GM18951 (cell line): Measurements from ENCODE around the gene VENTX.

Experiments used
- POLR2A ChIP-seq: IDR thresholded peaks from 4 replicates; pipeline ENCODE4 v1.6.1; 2011; ENCODE audit warnings: mild to moderate bottlenecking; ENCODE audit not compliant: insufficient read length, insufficient read depth; ENCODE audit errors: extremely low read depth
- in situ Hi-C: fragments of 300-500 bp; cut with MboI; formaldehyde crosslinking; loops from one replicate; pipeline ENCODE4 v1.12.0; 2022; ENCODE audit warnings: low sequenced_read_pairs, mixed read lengths, inconsistent platforms; ENCODE audit not compliant: unreplicated experiment

VENTX gene

DNA sequence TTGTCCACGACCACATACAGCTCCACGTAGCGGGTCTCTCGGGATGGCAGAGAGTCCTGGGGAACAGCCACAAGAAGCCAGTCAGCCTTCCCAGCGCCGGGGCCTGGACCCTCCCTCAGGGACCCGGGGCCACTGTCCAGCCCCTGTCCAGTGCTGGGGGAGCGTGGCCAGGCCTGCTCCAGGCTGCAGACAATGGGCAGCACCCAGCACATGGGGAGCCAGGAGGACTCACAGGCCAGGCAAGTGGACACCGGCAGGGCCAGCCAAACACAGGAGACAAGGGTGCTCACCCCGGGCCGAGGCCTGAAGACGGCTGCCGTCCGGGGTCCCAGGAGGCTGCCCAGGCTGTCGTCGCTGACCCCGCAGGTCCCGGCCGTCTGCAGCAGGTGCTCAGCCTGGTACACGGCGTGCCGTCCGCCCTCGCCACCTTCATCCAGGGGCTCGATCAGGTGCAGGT lies 35.3 kb downstream of the VENTX start:
- in situ Hi-C loops: no loop called here
- TF ChIP-seq POLR2A: no peak

DNA sequence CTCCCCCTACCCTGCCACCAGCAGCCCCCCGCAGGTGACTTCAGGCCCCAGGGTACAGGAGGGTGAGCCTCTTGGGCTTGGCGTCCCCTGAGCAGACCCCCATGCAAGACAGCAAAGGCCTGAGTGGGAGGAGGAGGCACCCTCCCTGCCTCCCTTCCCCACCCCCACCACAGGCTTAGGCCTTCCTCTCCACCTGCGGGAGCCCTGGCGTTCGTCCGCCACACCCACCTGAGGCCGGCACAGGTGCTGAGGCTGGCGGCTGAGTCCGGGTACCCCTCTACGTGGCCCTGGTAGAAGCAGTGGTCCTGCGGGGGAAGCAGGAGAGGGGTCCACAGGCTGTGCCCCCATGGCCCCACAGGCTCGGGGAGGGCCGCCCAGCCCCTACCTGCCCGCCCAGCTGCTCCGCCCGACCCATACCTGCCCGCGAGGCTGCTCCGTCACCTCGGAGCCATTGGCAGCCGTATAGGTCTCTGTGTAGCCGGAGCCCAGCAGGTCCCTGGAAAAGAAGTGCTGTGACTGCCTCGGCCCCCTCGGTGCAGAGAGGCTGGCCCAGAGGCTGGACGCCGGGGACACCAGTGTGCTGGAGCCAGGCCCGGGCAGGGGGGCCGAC lies 36.0 kb downstream of the VENTX start:
- no peak for TF ChIP-seq POLR2A
- in situ Hi-C loops: no loop called here

DNA sequence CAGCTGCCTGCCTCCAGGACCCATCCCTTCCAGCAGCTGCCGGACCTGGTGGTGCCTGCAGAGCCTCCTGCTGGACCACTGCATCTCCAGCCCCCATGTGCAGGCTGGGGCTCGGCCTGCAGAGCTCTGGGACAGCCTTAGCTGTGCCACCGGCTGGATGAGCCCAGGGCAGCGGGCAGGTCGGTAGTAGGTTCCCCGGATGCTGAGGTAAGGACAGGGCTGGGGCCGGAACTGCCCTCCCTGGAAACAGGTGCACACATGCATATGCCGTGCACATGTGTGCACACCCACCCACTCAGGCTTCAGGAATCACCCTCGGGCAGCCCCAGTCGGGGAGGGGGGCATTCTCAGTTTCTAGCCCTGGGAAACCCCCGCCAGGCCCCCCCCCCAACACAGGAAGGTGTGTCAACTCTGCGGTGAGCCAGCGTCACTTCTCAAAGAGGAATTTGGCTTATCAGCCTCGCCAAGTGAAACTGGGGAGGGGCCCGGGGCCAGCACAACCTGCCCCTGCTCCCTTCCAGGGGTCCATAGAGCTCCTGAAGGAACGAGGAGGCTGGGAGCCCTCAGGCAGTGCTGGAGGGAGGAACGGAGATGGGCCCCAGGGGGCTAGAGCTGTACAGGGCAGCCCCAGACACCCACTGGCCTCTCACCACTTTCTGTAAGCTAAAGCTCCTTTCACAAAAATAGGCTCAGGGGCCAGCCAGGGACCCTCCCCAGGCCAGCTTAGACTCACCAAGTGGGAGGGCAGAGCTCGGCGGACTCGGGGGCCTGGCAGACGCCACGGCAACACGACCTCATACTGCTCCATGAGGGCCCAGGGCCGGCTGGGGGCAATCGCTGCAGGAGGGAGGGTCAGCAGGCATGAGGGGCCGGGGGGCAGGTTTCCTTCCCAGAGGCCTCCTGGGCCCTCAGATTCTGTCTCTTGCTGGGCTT lies 37.4 kb downstream of the VENTX start:
- TF ChIP-seq POLR2A: peak; percentile 61
- in situ Hi-C loops: no loop called here

DNA sequence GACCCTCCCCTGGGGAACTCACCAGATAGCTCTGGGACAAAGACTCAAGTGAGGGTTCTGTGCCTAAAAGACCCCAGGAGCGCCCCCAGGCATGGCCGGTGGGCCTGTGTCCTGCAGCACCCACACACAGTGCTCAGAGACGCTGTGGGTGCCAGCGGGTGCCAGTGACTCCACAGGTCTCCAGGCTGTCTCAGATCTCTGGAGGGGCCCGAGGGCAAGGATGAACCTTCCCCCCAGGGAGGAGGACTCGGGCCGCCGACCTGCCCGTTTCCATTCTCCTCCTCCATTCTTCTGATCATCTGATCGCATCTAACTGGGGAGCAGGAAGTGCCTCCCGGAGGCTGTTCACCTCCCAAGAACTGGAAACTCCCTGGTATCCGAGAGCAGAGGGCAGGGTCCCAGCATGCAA lies 38.0 kb downstream of the VENTX start:
- in situ Hi-C loops: no loop called here
- TF ChIP-seq POLR2A: peak; percentile 46

DNA sequence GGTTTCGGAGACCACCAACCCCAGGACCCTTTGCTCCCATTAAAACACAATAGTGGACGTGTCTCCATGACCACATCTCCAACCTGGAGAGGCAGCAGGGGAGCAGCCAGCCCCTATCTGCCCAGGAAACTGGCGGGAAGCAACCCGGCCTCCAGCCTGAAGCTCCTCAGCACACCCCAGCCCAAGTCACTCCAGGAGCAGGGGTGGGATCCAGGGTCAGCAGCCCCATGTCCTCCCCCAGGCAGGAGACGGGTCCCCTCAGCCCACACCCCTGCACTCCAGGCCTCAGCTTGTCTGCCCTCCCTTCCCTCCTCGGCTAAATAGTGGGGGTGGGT lies 38.4 kb downstream of the VENTX start:
- in situ Hi-C loops: no loop called here

DNA sequence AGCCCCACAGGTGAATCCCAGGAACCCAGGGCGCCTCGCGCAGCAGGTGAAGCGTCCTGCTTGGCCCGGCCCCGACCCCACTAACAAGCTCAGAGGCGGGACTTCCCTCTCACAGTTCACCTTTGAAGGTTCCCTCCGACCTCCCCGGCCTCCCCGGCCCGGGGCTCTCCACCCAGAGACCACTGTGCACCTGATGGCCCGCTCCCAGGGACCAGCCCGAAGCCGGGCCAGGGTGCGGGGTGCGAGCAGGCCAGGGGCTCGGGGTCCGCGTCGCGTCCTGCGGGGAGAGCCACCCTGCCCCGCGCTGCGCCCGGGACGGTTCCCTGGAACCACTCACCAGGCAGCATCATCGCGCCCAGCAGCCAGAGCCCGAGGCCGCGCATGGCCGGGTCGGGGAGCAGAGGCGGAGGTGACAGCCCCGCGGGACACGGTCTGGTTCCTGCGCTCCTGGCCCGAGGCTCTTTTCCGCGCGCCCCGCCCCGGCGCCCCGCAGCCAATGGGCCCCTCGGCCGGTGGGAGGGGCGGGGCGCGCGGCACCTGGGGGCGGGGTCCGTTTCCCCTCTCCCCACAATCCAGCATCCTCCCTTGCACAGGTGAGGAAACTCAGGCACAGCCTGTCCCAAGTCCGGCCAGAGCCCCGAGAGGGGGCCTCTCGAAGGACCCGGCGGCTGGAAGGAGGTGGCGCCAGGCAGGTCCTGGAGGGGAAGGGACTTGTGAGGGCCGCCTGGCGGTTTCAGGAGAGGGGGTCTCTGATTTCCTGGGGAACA lies 39.0 kb downstream of the VENTX start, which contains the start of gene ADAM8:
Gene ADAM8 (minus strand): TSS at position 434 of the 767 bp plus-strand sequence. CDS start 51 bp downstream, at position 383.
- peak; percentile 89 for TF ChIP-seq POLR2A
- in situ Hi-C loops: no loop called here

More for the DNA sequence above, 38.4 kb downstream of the VENTX start:
- no peak for TF ChIP-seq POLR2A

DNA sequence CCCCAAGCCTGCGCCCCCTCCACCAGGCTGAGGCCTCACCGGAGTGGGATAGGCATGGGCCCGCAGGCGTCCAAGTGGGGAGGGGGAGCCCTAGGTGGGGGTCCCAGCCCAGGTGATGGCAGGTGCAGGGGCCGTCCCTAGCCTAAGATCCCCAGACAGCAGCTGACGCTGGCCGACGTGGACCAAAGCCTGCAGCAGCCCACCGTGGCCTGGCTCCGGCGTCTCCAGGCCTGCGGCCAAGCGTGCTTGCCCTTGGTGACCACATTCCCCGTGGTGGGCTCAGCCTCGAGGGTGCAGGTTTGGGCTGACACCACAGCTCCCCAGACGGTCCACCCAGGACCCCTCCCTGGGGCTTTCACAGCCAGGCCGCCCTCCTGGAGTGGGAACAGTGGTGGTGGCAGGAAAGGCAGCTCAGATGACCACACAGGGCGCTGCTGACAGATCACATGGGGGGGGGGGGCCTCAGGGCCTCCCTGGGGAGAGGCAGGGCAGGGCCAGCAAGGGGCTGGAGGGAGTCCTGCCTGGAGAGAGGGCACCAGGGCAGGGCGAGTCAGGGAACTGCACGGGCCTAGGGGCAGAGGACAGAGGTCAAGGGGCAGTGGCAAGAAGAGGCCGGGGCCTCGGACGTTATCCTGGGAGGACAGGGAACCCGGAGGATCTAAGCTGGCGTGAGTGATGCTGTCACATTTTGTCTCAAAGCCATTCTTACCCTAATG lies 39.8 kb downstream of the VENTX start:
- TF ChIP-seq POLR2A: no peak
- in situ Hi-C loops: no loop called here

DNA sequence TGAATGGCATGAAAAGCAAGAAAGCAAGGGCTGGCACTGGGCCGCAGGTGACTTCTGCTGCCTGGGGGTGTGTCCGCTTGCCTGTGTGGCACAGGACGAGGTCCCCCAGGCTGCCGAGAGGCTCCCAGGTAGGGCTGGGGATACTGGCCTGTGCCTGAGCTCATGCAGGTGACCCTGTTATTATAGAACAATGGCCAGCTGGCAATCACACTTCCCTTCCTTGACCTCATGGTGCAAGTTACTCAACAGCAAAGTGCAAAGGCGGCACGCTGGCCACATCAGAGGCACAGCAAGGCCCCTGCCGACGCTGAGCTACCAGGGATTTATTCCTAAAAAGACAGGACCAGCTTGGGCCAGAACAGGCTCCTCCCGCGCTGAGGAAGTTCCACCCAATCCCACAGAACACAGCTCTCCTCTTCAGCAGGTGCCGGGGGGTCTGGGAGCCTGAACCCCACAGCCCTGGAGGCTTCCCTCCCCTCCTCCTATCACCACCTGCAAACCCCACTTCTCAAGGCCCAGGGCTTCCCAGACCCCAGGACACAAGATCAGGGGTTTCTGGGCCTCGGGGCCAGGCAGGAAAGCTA lies 40.4 kb downstream of the VENTX start:
- in situ Hi-C loops: no loop called here
- no peak for TF ChIP-seq POLR2A

DNA sequence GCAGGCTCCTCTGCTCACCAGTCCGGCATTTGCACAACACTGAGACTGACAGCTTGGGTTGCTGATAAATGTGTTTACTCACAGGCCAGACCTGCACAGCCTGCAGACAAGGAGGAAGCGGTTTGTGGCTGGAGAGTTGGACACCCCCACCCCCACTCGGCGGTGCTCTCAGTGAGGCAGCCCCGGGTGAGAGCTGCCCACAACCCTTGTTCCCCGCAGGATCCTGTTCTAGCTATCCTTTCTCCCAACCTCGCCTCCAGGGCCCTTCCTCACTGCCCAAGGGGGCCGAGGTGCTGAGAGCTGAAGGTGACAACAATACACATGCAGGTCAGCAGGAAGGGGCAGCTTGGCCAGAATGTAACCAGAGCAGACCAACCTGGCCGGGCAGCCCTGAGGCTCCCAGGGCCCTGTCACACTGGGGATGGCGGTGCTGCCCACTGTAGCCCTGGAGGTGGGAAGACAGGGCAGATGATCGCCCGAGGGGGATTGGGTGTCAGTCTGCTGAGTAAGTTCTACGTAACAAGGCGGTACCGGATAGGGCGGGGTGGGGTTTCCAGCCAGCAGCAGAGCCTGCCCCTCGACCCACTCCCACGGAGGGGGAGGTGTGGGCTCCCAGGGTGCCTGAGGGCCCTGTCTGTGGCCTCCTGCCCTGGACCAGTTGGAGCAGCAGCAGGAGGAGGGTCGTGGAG lies 41.1 kb downstream of the VENTX start:
- TF ChIP-seq POLR2A: no peak
- in situ Hi-C loops: no loop called here

DNA sequence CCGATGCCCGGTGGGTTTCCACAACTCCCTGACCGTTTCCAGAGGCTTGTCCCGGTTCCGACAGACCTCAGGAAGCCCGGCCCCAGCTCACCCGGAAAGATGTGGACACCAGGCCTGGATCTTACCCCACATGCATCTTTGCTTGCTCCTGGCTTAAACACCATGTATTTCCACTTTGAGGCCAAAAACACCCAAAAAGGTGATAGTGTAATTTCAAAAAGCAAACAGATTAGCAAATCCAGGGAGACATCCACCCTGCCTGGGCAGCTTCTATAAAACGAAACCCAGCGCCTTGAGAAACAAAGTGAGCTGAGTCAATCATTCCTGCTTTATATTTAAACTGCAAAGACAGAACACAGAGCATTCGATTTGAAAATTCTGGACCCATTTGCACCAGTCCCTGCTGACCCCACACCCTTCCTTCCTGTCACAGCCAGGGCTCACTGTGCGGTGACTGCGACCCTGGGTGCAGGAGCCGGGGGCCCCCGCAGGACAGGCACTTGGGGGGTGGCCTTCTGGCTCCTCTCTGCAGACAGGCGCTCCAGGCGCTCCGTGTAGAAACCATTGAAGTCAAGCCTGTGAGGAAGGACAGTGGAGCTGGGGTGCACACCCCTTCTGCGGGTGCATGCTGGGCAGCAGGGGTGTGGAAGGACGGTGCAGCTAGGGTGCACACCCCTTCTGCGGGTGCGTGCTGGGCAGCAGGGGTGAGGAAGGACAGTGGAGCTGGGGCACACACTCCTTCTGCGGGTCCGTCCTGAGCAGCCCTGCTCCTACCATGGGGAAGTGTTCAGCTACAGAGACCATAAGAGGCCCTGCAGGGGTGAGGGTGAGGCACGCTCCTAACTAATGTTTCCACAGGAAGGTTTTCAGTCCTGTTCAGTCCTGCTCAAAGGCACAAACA lies 41.9 kb downstream of the VENTX start:
- TF ChIP-seq POLR2A: no peak
- in situ Hi-C loops: no loop called here
